Mesothelial cell of epicardium (in vitro differentiated cells): ENCODE results near the gene PLD5. TPM values are rescaled to one million over a fixed set of nuclear protein-coding genes. Genes with fewer than 3 reads are reported as not detected.
"Not testable (repeated sequence)": the region's sequence is repeated elsewhere in the genome, so short reads cannot be mapped to it uniquely, and the experiment has no call there.

Experiments used
- DNase-seq, 2 experiments: peaks; one replicate each; pipeline ENCODE4 v3.0.0; 2021; ENCODE audit warnings: low spot score in 2 of 2; ENCODE audit not compliant: unreplicated experiment in 2 of 2
- H3K27ac Mint-ChIP-seq: 2 replicates; pipeline ENCODE4 v1.8.0; 2021; ENCODE audit warnings: mixed read lengths
- H3K27me3 Mint-ChIP-seq: 2 replicates; pipeline ENCODE4 v1.8.0; 2021; ENCODE audit warnings: low read depth, mixed read lengths
- H3K36me3 Mint-ChIP-seq: 2 replicates; pipeline ENCODE4 v1.8.0; 2021; ENCODE audit warnings: mixed read lengths
- H3K4me1 Mint-ChIP-seq: 2 replicates; pipeline ENCODE4 v1.8.0; 2021; ENCODE audit warnings: mixed read lengths
- H3K4me3 Mint-ChIP-seq: 2 replicates; pipeline ENCODE4 v1.8.0; 2021; ENCODE audit warnings: mild to moderate bottlenecking, moderate library complexity, mixed read lengths
- H3K9me3 Mint-ChIP-seq: 2 replicates; pipeline ENCODE4 v1.8.0; 2021; ENCODE audit warnings: mixed read lengths
- total RNA-seq: library from RNA; stranded (reverse); gene quantifications from 3 replicates; pipeline ENCODE4 v1.2.1, GENCODE V29; 2021
- TF ChIP-seq, protein P1 (sequence below): fragments of 200-600 bp; sonication (generic); IDR thresholded peaks from one replicate; pipeline ENCODE4 v1.5.0; 2021; ENCODE audit warnings: antibody characterized with exemption; ENCODE audit not compliant: unreplicated experiment

Gene PLD5
- total RNA-seq, 1 donor from 2014 or later, result 4.3 TPM

DNA sequence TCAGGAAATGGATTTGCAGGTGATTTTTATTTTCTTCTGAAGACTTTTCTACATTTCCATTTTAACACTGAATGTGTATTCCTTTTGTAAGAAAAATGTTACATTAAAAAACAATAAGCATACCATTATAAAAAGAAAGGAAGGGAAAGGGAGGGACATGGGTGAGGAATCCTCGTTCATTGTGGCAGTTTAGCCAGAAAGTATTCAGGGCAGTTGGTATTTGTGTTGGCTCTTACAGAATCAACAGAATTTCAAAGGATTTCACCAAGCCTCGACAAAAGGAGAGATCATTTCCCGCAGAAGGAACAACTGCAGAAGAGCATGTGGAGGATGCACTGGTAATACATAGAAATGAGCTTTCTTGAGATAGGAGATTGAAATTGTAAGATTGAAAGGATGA lies 35.0 kb downstream of the PLD5 start:
- DNase-seq, result no peak
- no peaks in the 10 kb centered on the region for H3K36me3 Mint-ChIP-seq
- H3K27ac Mint-ChIP-seq, result no peak overlapping the region
- no peaks in the 10 kb centered on the region for H3K27me3 Mint-ChIP-seq
- TF ChIP-seq, protein P1, sequence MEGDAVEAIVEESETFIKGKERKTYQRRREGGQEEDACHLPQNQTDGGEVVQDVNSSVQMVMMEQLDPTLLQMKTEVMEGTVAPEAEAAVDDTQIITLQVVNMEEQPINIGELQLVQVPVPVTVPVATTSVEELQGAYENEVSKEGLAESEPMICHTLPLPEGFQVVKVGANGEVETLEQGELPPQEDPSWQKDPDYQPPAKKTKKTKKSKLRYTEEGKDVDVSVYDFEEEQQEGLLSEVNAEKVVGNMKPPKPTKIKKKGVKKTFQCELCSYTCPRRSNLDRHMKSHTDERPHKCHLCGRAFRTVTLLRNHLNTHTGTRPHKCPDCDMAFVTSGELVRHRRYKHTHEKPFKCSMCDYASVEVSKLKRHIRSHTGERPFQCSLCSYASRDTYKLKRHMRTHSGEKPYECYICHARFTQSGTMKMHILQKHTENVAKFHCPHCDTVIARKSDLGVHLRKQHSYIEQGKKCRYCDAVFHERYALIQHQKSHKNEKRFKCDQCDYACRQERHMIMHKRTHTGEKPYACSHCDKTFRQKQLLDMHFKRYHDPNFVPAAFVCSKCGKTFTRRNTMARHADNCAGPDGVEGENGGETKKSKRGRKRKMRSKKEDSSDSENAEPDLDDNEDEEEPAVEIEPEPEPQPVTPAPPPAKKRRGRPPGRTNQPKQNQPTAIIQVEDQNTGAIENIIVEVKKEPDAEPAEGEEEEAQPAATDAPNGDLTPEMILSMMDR, result no peak
- peaks cover 11% of the 10 kb centered on the region for H3K9me3 Mint-ChIP-seq
- H3K4me3 Mint-ChIP-seq, result no peak overlapping the region
- no peaks in the 10 kb centered on the region for H3K4me1 Mint-ChIP-seq

- no peak for DNase-seq
- Mint-ChIP-seq H3K4me3 (no peak overlapping the region), H3K4me1 (peaks cover 20% of the 10 kb centered on the region), H3K9me3 (peaks cover 10% of the 10 kb centered on the region), H3K27me3 (no peaks in the 10 kb centered on the region), H3K36me3 (no peaks in the 10 kb centered on the region), H3K27ac (peak overlapping the region; percentile 32)
- TF ChIP-seq, protein P1, result no peak
Measured at GRCh38 chr1:242477944-242478343, 46.6 kb downstream of the PLD5 start.

DNA sequence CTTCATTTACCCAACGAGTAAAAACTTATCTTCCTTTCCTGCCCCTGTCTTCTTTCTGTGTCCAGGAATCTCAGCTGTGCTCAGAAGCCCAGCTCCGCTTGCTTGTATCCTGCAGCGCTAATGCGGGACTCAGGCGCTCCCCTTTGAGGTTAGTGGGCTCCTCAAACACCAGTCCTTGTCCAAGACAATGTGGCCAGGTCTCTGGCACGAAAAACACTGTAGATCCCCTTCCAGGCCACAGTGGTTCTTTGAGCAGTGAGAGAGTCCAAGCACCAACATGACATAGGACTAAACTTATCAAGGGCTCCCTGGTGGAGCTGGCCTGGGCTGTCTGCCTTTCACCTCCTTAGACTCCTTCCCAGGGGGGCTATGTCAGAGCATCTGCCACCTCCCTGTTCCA lies 53.7 kb downstream of the PLD5 start:
- Mint-ChIP-seq H3K36me3 (no peaks in the 10 kb centered on the region), H3K27me3 (no peaks in the 10 kb centered on the region), H3K4me3 (no peak overlapping the region), H3K9me3 (no peaks in the 10 kb centered on the region), H3K4me1 (peaks cover 4% of the 10 kb centered on the region), H3K27ac (no peak overlapping the region)
- DNase-seq, result no peak
- TF ChIP-seq, protein P1, result no peak

- H3K36me3 Mint-ChIP-seq, result no peaks in the 10 kb centered on the region
- peaks cover 4% of the 10 kb centered on the region for H3K4me1 Mint-ChIP-seq
- TF ChIP-seq, protein P1, result no peak
- no peak overlapping the region for H3K4me3 Mint-ChIP-seq
- no peak overlapping the region for H3K27ac Mint-ChIP-seq
- H3K27me3 Mint-ChIP-seq, result no peaks in the 10 kb centered on the region
- H3K9me3 Mint-ChIP-seq, result no peaks in the 10 kb centered on the region
- DNase-seq, result no peak
Measured at GRCh38 chr1:242468784-242469183, 55.7 kb downstream of the PLD5 start.

DNA sequence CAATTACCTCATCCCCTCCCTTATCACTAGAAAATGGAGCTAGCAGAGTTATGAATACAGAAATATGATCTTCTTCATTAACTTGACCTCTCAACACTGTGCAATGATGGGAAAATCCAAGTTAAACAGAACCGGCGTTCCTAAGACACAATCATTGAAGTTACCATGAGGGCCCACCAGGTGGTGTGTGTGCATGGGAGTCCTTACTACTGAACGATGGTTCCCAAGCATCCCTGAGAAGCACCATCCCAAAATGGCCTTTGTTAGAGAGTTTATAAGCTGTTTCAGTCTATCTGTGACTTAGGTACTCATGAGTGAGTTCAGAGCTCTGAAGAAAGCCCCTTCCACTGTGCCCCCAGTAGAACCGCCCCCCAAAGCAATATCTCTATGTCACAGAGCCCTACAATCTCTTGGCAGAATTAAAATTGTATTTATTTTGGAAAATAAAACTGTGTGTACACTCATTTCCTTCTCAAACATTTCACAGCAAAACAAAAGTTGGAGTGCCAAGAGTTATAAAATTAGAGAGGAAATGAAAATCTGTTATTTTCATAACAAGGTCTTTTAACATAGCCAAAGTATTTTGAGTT lies 56.8 kb downstream of the PLD5 start:
- Mint-ChIP-seq H3K9me3 (no peaks in the 10 kb centered on the region), H3K4me3 (no peak overlapping the region), H3K27me3 (no peaks in the 10 kb centered on the region), H3K36me3 (no peaks in the 10 kb centered on the region), H3K27ac (no peak overlapping the region), H3K4me1 (peaks cover 4% of the 10 kb centered on the region)
- peak in 1 of 2 experiments; percentile 67 for DNase-seq
- TF ChIP-seq, protein P1, result peak; percentile 84

GRCh38 chr1:242462867-242463266 lies 61.6 kb downstream of the PLD5 start:
- H3K36me3 Mint-ChIP-seq, result no peaks in the 10 kb centered on the region
- peaks cover 15% of the 10 kb centered on the region for H3K4me1 Mint-ChIP-seq
- TF ChIP-seq, protein P1, result no peak
- H3K27ac Mint-ChIP-seq, result no peak overlapping the region
- no peak overlapping the region for H3K4me3 Mint-ChIP-seq
- no peak for DNase-seq
- H3K9me3 Mint-ChIP-seq, result no peaks in the 10 kb centered on the region
- no peaks in the 10 kb centered on the region for H3K27me3 Mint-ChIP-seq

- peaks cover 30% of the 10 kb centered on the region for H3K4me1 Mint-ChIP-seq
- H3K4me3 Mint-ChIP-seq, H3K36me3 Mint-ChIP-seq, DNase-seq, H3K27me3 Mint-ChIP-seq, H3K27ac Mint-ChIP-seq, H3K9me3 Mint-ChIP-seq: not testable (repeated sequence)
Measured at GRCh38 chr1:242459740-242460139, 64.8 kb downstream of the PLD5 start.
